Transverse colon (tissue), 4 donors: Measurements from ENCODE around the gene NPW. TPM values are rescaled to one million over a fixed set of nuclear protein-coding genes. Genes with fewer than 3 reads are reported as not detected.

Source experiments
- DNase-seq: peaks from one replicate; pipeline ENCODE4 v3.0.0-alpha.2; 2019
- H3K27ac ChIP-seq, 4 donors: fragments of 200-600 bp; sonication (generic); 2 replicates each; pipeline ENCODE4 v1.5.1; 2016 to 2018; ENCODE audit warnings: inconsistent platforms in 4 of 4
- H3K27me3 ChIP-seq: fragments of 200-600 bp; sonication (generic); 2 replicates; pipeline ENCODE4 v1.5.1; 2017; ENCODE audit warnings: inconsistent platforms
- H3K36me3 ChIP-seq, 4 donors: fragments of 200-600 bp; sonication (generic); 2 replicates each; pipeline ENCODE4 v1.5.1; 2017 to 2019; ENCODE audit warnings: inconsistent platforms in 4 of 4
- H3K4me1 ChIP-seq, 4 donors: fragments of 200-600 bp; sonication (generic); 2 replicates each; pipeline ENCODE4 v1.5.1; 2017 to 2020; ENCODE audit warnings: inconsistent platforms in 4 of 4
- H3K4me3 ChIP-seq, 4 donors: fragments of 200-600 bp; sonication (generic); 1 replicate in 1 of 4; 2 replicates in 3 of 4; pipeline versions ENCODE4 v1.5.1 to v1.6.1; 2017 to 2019; ENCODE audit warnings: inconsistent platforms in 4 of 4
- H3K9me3 ChIP-seq, 2 donors: fragments of 200-600 bp; sonication (generic); 2 replicates each; pipeline ENCODE4 v1.5.1; 2017 to 2019; ENCODE audit warnings: inconsistent platforms in 2 of 2
- CTCF ChIP-seq, 5 experiments: fragments of 200-600 bp in 3 of 5; fragments of 450-650 bp in 2 of 5; sonication (generic) in 3 of 5; IDR thresholded peaks; 1 replicate in 2 of 5; 2 replicates in 3 of 5; pipeline ENCODE4 v1.5.1; 2016 to 2017; ENCODE audit warnings: antibody characterized with exemption in 5 of 5, inconsistent platforms in 3 of 5, mild to moderate bottlenecking in 2 of 5, moderate library complexity in 1 of 5
- EP300 ChIP-seq: sonication (generic); formaldehyde crosslinking; IDR thresholded peaks from one replicate; pipeline ENCODE4 v1.6.1; 2017; ENCODE audit warnings: antibody characterized with exemption, low read depth
- POLR2A ChIP-seq: fragments of 450-650 bp; IDR thresholded peaks from one replicate; pipeline ENCODE4 v1.6.1; 2016; ENCODE audit warnings: antibody characterized with exemption, mild to moderate bottlenecking, moderate library complexity
- POLR2AphosphoS5 ChIP-seq, 3 donors: sonication (generic); formaldehyde crosslinking; IDR thresholded peaks; one replicate each; pipeline ENCODE4 v1.6.1; 2016; ENCODE audit warnings: antibody characterized with exemption in 3 of 3
- WGBS, 2 donors: methylation state at CpG; one replicate each; pipeline ENCODE4 v1.1.5; 2018; ENCODE audit warnings: low coverage in 1 of 2; 5-methylcytosine and 5-hydroxymethylcytosine counted together
- in situ Hi-C, 4 donors: fragments of 200-750 bp; cut with MboI; loops; one replicate each; pipeline versions ENCODE4 v1.15.0 to v1.15.1; 2017; ENCODE audit warnings: low sequenced_read_pairs in 3 of 4, low pct_ligation_motif_present in 1 of 4, low pct_unique_long_range_greater_than_20kb in 1 of 4
- intact Hi-C: fragments of 100-400 bp; cut with DNase I; formaldehyde crosslinking; loops from one replicate; pipeline ENCODE4 v1.15.1; 2023; ENCODE audit warnings: low total_unique reads
- total RNA-seq, 4 donors: library from RNA; depleted of rRNA; stranded (reverse); fragments of >200 nt; gene quantifications; one replicate each; pipeline ENCODE4 v1.1.0, GENCODE V29; 2016

The NPW gene
- total RNA-seq, 4 donors from 2014 or later: 0.41 TPM; not detected in 3

- in situ Hi-C loops (loop anchor here in 1 of 4 donors (25.0 kb wide), 1 partner anchor 135 kb away; the partner anchor contains the start of genes PKD1 and RAB26), intact Hi-C loops (loop anchor here (10.0 kb wide), 1 partner anchor 232 kb away; the partner anchor contains the start of gene DNASE1L2)
- TF ChIP-seq POLR2AphosphoS5 (IDR thresholded peaks at IDR 0.05) (no peak), EP300 (no peak), POLR2A (no peak), CTCF (IDR thresholded peaks at IDR 0.05) (no peak)
- 95% methylated on average over 40 of the region's 47 CpGs; no CpG with 5 or more reads in 1 of the 2 donors for WGBS, 2 donors
- no peak for DNase-seq
- no peaks in the 10 kb centered on the region for H3K27me3 ChIP-seq
- no peaks in the 10 kb centered on the region for H3K9me3 ChIP-seq
- no peak overlapping the region for H3K27ac ChIP-seq
- H3K4me1 ChIP-seq: peaks cover 19 to 36% (median 27%) of the 10 kb centered on the region in 4 donors
- no peak overlapping the region for H3K4me3 ChIP-seq
- H3K36me3 ChIP-seq: peaks cover 0 to 45% (median 28%) of the 10 kb centered on the region in 4 donors
Observed at GRCh38 chr16:2002406-2003230, 17.0 kb upstream of the NPW start.

GRCh38 chr16:2003231-2003826 is 16.3 kb upstream of the NPW start:
- TF ChIP-seq POLR2A (no peak), EP300 (no peak)
- peaks cover 25 to 43% (median 34%) of the 10 kb centered on the region in 4 donors for H3K4me1 ChIP-seq
- H3K9me3 ChIP-seq: no peaks in the 10 kb centered on the region
- H3K4me3 ChIP-seq: no peak overlapping the region
- in situ Hi-C loops (loop anchor here in 1 of 4 donors (25.0 kb wide), 1 partner anchor 134 kb away; the partner anchor contains the start of genes PKD1 and RAB26), intact Hi-C loops (loop anchor here (10.0 kb wide), 1 partner anchor 231 kb away; the partner anchor contains the start of gene DNASE1L2)
- WGBS, 2 donors: 84% methylated on average over 8 of the region's 8 CpGs; no CpG with 5 or more reads in 1 of the 2 donors
- no peak for DNase-seq
- no peaks in the 10 kb centered on the region for H3K27me3 ChIP-seq
- peak overlapping the region in 1 of 4 donors; percentile 79 for H3K27ac ChIP-seq
- peaks cover 0 to 40% (median 25%) of the 10 kb centered on the region in 4 donors for H3K36me3 ChIP-seq

DNA sequence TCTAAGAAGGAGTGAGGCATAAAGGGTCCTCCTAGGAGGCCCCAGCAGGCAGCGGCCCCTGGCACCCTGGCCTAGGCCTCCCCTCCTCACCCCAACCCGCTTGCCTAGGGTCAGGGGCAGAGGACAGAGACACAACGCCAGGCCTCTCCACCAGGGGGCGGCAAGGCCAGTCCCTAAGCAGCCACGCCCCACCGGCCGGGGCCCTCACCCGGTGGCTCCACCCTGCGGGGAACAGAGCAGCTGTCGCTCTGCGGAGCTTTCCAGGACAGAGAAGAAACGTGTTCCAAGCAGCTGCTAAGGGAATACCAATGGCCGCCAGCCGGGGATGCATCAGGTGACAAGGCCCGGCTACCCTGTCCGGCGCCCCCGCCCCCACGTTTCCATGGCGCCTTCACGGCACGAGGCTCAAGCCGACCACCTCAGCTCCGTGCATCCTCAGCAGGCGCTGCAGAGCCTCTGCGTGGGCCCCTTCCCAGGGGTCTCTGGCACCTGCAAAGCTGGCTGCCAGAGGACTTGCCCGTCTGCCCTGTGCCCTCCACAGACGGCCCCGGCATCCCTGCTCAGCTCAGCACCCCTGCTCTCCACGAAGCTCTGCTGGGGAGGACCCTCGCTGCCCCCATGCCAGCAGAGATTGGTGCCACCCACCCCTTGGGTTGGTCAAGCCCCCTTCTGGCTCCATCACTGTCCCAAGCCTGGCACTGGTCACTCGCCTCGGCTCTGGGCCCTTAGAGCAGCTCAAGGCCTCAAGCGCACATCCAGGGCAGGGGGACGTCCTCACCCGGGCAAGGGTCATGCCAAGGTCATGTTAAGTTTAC is 15.6 kb upstream of the NPW start:
- peaks cover 0 to 34% (median 23%) of the 10 kb centered on the region in 4 donors for H3K36me3 ChIP-seq
- no peaks in the 10 kb centered on the region for H3K9me3 ChIP-seq
- peak overlapping the region in 1 of 4 donors; percentile 4 for H3K4me3 ChIP-seq
- WGBS, 2 donors: 40% methylated on average over 26 of the region's 36 CpGs; no CpG with 5 or more reads in 1 of the 2 donors
- in situ Hi-C loops (loop anchor here in 1 of 4 donors (25.0 kb wide), 1 partner anchor 133 kb away; the partner anchor contains the start of genes PKD1 and RAB26), intact Hi-C loops (loop anchor here (10.0 kb wide), 1 partner anchor 231 kb away; the partner anchor contains the start of gene DNASE1L2)
- no peaks in the 10 kb centered on the region for H3K27me3 ChIP-seq
- peak; percentile 95 for DNase-seq
- H3K27ac ChIP-seq: peak overlapping the region; percentile 52 to 79 (median 62)
- peaks cover 29 to 50% (median 40%) of the 10 kb centered on the region in 4 donors for H3K4me1 ChIP-seq
- no peak for TF ChIP-seq EP300
- peak; percentile 94 to 99 (median 97) for TF ChIP-seq CTCF (IDR thresholded peaks at IDR 0.05)
- TF ChIP-seq POLR2A: no peak
- peak in 2 of 3 donors; percentile 26 to 47 for TF ChIP-seq POLR2AphosphoS5 (IDR thresholded peaks at IDR 0.05)

- H3K4me3 ChIP-seq: no peak overlapping the region
- H3K36me3 ChIP-seq: peaks cover 0 to 25% (median 15%) of the 10 kb centered on the region in 4 donors
- H3K4me1 ChIP-seq: peaks cover 29 to 50% (median 41%) of the 10 kb centered on the region in 4 donors
- DNase-seq: no peak
- no peak for TF ChIP-seq CTCF (IDR thresholded peaks at IDR 0.05)
- TF ChIP-seq EP300: no peak
- TF ChIP-seq POLR2A: no peak
- no peak for TF ChIP-seq POLR2AphosphoS5 (IDR thresholded peaks at IDR 0.05)
- in situ Hi-C loops: loop anchor here in 1 of 4 donors (25.0 kb wide), 1 partner anchor 132 kb away; the partner anchor contains the start of genes PKD1 and RAB26
- H3K27me3 ChIP-seq: no peaks in the 10 kb centered on the region
- H3K27ac ChIP-seq: peak overlapping the region in 2 of 4 donors; percentile 53 to 79
- WGBS, 2 donors: 83% methylated on average over 32 of the region's 34 CpGs; no CpG with 5 or more reads in 1 of the 2 donors
- H3K9me3 ChIP-seq: no peaks in the 10 kb centered on the region
- intact Hi-C loops: loop anchor here (10.0 kb wide), 1 partner anchor 230 kb away; the partner anchor contains the start of gene DNASE1L2
Observed at GRCh38 chr16:2004795-2005517, 14.6 kb upstream of the NPW start.
